Measurements from ENCODE around the gene CTR9.

CTR9 gene

GRCh38 chr11:10750838-10751580 lies at the start of gene CTR9:
TSS of gene CTR9 (plus strand) at chr11:10751246. CDS start at chr11:10751413, 167 bp downstream.
- in situ Hi-C loops (cut with MboI; ENCODE audit: low sequenced_read_pairs) = no loop called here

GRCh38 chr11:10701982-10702381 lies 49.1 kb upstream of the CTR9 start:
- in situ Hi-C loops (cut with MboI; ENCODE audit: low sequenced_read_pairs) = no loop called here

GRCh38 chr11:10708131-10708530 lies 42.9 kb upstream of the CTR9 start:
- in situ Hi-C loops (cut with MboI; ENCODE audit: low sequenced_read_pairs) = no loop called here

GRCh38 chr11:10709299-10710086 lies 41.6 kb upstream of the CTR9 start:
- in situ Hi-C loops (cut with MboI; ENCODE audit: low sequenced_read_pairs) = no loop called here

GRCh38 chr11:10715571-10715970 lies 35.5 kb upstream of the CTR9 start:
- in situ Hi-C loops (cut with MboI; ENCODE audit: low sequenced_read_pairs) = no loop called here

- in situ Hi-C loops (cut with MboI; ENCODE audit: low sequenced_read_pairs) = no loop called here
Observed at GRCh38 chr11:10716122-10716521, 34.9 kb upstream of the CTR9 start.

GRCh38 chr11:10716543-10717259 lies 34.3 kb upstream of the CTR9 start:
- in situ Hi-C loops (cut with MboI; ENCODE audit: low sequenced_read_pairs) = no loop called here

GRCh38 chr11:10719616-10720015 lies 31.4 kb upstream of the CTR9 start:
- in situ Hi-C loops (cut with MboI; ENCODE audit: low sequenced_read_pairs) = loop anchor here (10.0 kb wide), 1 partner anchor 55 kb away; no protein-coding TSS in a partner anchor

GRCh38 chr11:10720881-10721376 lies 30.1 kb upstream of the CTR9 start:
- in situ Hi-C loops (cut with MboI; ENCODE audit: low sequenced_read_pairs) = loop anchor here (10.0 kb wide), 1 partner anchor 56 kb away; no protein-coding TSS in a partner anchor

- in situ Hi-C loops (cut with MboI; ENCODE audit: low sequenced_read_pairs) = loop anchor here (10.0 kb wide), 1 partner anchor 58 kb away; no protein-coding TSS in a partner anchor
Observed at GRCh38 chr11:10722307-10722706, 28.7 kb upstream of the CTR9 start.

- in situ Hi-C loops (cut with MboI; ENCODE audit: low sequenced_read_pairs) = loop anchor here (10.0 to 25.0 kb wide), 3 partner anchors 61 to 313 kb away; partner anchors contain the start of gene RNF141
Observed at GRCh38 chr11:10725114-10725906, 25.7 kb upstream of the CTR9 start.

GRCh38 chr11:10725907-10726253 lies 25.2 kb upstream of the CTR9 start:
- in situ Hi-C loops (cut with MboI; ENCODE audit: low sequenced_read_pairs) = loop anchor here (10.0 to 25.0 kb wide), 3 partner anchors 61 to 314 kb away; partner anchors contain the start of gene RNF141

- in situ Hi-C loops (cut with MboI; ENCODE audit: low sequenced_read_pairs) = loop anchor here (10.0 to 25.0 kb wide), 3 partner anchors 62 to 315 kb away; partner anchors contain the start of gene RNF141
Observed at GRCh38 chr11:10727146-10727851, 23.7 kb upstream of the CTR9 start.

- in situ Hi-C loops (cut with MboI; ENCODE audit: low sequenced_read_pairs) = loop anchor here (10.0 to 25.0 kb wide), 3 partner anchors 63 to 316 kb away; partner anchors contain the start of gene RNF141
Observed at GRCh38 chr11:10728154-10728553, 22.9 kb upstream of the CTR9 start.

- in situ Hi-C loops (cut with MboI; ENCODE audit: low sequenced_read_pairs) = loop anchor here (10.0 to 25.0 kb wide), 3 partner anchors 64 to 317 kb away; partner anchors contain the start of gene RNF141
Observed at GRCh38 chr11:10728789-10729472, 22.1 kb upstream of the CTR9 start.

- in situ Hi-C loops (cut with MboI; ENCODE audit: low sequenced_read_pairs) = loop anchor here (25.0 kb wide), 2 partner anchors 193 to 318 kb away; partner anchors contain the start of gene RNF141
Observed at GRCh38 chr11:10730151-10730550, 20.9 kb upstream of the CTR9 start.

GRCh38 chr11:10731064-10731680 lies 19.9 kb upstream of the CTR9 start:
- in situ Hi-C loops (cut with MboI; ENCODE audit: low sequenced_read_pairs) = loop anchor here (25.0 kb wide), 2 partner anchors 194 to 319 kb away; partner anchors contain the start of gene RNF141
